GM21447 (cell line): ENCODE results near the gene PTPRN2.

Experiments used
- ATAC-seq: cut with Tn5 transposase; IDR thresholded peaks from one replicate; pipeline ENCODE4 v1.9.1; 2021; ENCODE audit not compliant: unreplicated experiment

Gene PTPRN2

DNA sequence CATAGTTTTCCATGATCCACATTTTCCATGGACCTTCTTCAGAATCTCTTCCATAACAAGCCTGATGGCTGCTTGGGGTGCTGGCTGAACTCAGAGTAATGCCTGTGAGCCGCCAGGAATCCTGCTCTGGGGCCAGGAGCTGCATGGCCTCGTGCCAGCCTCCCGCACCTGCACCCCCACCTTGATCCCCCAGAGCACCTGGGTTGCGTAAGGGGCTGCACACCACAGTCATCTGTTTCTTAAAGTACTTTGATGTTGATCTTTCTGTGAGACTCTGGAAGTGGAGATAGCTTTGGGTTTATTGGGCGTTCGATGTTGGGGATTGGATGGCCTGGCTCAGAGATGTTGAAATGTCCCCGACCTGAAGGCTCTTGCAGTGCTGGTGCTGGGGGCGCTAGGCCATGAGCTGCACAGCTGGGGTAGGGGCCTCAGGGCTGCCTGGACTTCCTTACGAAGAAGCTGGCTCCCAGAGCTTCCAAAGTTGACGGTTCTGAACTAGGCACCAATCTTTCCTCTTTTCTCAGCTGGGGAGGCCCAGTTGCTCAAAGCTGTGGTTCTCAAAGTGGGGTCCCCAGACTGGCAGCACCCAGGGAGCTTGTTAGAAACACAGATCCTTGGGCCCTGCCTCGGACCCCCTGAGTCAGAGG is 716.9 kb downstream of the PTPRN2 start:
- no peak for ATAC-seq

DNA sequence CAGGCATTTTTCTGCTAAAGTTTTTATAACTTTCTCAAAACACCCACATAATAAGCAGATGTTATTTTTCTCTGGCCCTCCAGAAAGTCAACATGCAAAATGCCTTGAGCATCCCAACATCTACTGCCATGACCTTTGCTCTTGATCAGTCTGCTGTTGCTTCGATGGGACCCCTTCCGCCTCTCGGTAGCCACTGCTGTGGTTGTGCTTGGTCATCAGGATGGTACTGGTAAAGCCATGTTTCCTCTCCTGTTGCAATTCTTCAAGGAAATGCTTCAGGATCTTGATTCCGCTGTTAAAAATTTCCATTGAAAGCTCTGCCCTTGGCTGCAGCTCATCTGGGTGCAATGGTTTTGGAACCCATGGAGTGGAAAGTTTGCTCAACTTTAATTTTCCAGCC is 717.8 kb downstream of the PTPRN2 start:
- ATAC-seq: no peak

DNA sequence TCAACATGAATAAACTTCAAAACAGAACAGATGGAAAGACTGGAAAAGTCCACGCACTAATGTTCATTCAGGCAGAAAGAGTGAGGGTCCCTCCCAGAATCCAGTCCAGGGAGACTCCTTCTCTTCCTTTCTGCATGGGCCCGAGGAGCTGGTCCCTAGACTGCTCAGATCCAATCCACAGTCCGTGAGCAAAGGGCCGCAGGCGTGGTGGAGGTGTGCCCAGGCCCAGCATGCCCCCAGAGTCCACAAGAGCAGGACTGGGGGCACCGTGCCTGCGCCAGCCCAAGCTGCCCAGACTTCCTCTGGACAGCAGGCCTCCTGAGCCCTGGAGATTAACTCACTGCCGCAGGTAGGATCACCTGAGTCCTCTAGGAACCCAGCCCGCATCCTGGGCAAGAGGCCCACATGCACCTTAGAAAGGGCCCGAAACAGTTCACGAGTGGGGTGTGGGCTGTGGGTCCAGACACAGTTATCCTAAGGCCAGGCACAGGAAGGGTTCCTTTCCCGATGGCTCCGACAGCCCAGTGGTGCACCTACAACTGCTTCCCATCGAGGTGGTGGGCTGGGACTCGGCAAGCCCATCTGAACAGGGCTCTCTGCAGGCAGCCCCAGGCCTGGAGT is 719.8 kb downstream of the PTPRN2 start:
- ATAC-seq: no peak

DNA sequence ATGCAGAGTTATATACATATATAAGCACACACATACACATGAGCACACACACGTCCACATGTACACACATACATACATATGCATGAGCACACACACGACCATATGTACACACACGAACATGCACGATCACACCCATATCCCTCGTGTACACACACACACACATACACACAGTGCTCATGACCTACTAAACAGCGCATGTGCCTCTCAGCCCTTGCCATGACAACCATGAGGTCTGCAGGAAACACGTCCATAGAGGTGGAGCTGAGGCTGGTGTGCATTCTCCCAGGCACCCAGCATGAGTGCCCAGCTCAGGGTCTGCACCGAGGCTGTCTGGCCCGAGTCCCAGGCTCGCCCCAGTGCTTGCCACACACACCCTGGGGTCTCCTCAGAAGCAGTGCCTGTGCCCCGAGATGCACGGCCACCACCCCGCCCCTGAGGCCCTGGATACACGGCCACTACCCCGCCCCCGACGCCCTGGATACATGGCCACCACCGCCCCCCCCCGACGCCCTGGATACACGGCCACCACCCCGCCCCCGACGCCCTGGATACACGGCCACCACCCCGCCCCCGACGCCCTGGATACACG is 721.2 kb downstream of the PTPRN2 start:
- ATAC-seq: no peak

DNA sequence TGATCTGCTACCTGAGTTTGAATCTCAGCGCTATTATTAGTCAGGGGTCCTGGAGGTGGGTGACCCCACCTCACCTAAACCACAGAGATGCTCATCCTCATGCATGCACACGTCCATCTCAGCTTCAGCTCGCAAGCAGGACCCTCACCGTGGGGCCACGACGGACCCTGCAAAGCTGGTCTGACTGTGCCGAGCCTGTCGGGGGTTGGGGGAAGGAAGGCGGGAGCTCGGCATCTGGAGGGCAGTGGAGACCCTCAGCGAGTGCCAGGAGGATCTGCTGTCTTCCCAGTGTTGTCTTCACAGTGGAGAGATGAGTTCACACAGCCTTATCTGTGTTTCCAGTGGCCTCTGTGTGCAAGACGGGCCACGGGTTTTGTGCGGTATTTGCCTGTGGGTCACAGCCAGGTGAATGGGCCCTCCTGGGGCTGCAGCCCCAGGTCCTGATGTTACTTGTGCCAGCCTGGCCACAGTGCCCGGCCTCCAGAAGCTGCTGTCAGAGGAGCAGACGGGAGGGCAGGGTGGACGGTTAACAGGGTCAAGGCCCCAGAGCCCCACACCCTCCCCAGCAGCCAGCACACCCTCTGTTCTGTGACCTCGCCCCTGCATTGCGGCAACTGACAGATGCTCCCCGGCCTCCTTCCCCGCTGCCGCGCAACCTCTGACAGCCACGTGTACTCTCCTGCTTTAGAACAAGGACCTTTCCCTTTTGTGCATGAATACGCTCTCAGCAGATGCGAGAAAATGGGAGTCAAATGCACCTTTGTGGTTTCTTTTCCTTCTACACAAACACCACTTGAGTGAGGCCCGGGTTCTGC is 722.1 kb downstream of the PTPRN2 start:
- ATAC-seq: no peak

DNA sequence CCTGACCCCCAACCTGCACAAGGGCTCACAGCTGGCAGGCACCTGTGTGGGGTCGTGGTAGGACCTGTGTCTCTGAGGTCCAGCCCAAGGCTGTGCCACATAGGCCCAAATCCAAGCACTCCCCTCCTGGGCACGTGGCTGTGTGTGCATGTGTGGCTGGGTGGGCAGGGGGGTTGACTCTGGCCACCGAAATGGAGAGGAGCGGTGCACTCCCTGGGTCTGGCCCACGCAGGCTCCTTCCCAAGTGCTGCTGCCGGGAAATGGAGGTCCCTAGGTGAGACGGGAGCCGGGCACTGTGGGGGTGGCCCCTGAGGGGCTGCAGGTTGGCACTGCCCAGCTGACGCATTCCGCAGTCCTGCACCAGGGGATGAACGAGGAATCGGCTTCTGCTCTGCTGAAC is 722.7 kb downstream of the PTPRN2 start:
- ATAC-seq: no peak

DNA sequence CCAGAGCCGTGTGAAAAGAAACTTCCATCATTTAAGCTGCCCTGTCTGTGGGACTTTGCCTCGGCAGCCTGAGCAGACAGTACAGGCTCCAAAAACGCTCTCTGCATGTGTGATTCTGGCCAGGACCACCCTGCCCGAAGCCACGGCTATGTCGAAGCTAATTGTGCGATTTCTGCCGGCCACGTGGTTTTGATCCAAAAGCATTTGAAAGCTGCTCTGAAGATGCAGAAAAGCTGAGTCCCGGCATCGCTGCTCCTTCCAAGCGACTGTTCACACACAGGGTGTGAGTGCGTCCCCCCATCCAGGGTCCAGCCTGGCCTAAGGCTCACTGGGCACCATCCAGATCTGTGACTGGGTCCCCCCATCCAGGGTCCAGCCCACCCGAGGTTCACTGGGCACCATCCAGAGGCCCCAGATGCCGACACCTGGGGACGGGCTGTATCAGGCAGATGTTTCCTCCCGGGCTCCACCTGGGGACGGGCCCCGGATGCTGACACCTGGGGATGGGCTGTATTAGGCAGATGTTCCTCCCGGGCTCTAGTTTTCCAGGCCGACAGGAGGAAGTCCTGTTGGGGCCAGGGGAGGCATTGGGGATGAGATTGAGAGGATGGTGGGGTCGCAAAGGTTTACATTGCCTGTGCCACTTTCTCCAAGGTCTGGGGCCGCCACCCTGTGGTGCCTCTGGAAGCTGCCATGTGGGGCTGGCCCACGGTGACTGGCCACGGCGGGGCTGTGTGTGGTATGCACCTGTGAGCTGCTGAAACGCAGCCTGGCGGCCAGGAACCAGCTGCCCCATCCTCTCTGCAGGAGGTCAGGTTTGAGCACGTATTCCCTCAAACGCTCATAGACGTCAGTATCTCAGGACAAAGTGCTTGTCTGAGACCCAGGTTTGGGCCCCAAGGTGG is 723.5 kb downstream of the PTPRN2 start:
- ATAC-seq: no peak

DNA sequence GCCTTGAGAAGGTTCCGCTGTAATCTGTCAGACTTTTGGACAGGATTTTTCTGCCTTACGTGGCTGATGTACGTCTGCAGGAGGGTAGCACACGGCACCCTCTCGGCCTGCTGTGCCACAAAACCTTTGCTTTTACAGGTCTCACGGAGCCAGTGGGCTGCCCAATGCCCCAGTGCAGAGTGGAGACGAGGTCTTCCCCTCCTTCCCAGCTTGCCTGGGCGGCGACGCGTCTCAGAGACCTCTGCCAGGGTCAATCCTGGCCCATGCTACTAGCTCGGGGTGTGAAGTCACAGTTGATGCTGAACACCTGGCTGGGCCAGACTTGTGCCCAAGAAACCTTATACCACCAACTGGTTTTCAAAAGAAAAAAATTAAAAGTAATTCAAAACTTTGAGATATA is 724.4 kb downstream of the PTPRN2 start:
- ATAC-seq: no peak

DNA sequence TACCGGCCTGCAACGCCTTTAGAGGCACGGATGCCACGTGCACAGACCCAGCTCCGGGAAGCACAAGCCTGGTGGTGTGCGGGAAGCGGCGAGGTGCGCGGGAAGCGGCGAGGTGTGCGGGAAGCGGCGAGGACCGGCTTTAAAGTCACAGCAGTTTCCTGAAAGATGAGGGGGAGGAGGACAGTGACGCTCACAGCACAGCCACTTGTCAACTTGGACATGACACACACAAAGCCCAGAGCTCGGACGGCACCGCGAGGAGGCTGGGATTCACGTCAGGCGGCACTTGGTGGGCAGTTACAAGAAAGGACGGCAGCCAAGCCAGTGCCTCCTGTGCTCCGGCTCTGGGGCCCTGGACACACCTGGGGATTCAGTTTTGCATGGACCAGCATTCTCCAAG is 724.9 kb downstream of the PTPRN2 start:
- ATAC-seq: no peak

DNA sequence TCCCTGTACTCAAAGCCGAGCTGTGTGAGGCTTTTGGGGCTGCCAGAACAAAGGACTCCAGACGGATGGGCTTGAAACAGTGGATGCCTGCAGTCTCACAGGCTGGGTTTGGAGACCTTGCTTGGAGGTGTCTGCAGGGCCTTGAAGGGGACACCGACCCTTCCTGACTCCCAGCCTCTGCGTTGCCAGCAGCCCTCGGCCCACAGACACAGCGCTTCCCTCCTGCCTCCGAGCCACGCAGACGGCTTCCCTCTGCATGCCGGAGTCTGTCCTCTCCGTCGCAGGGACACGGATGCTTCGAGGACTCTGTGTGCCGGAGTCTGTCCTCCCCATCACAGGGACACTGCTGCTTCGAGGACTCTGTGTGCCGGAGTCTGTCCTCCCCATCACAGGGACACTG is 726.1 kb downstream of the PTPRN2 start:
- ATAC-seq: no peak

DNA sequence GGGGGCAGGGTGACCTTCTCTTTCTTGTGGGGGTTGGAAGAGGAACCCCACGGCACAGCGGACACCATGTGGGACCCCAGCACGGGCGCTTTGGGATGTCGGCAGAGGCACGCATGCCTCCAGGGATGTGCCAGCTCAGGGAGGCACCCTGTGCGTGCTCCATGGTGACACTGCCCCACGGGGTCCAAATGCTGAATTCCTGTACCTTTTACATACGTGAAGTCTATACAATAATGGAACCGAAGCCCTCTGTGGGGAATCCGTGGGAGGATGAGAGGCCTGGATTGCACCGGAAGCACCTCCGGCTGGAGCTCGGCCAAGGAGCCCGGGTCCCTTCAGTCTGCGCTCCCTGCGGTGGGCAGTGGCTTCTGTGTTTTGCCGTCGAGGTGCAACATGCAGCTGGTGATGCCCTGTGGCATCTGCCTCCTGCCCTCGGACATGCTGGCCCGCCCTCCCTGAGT is 726.6 kb downstream of the PTPRN2 start:
- ATAC-seq: no peak

DNA sequence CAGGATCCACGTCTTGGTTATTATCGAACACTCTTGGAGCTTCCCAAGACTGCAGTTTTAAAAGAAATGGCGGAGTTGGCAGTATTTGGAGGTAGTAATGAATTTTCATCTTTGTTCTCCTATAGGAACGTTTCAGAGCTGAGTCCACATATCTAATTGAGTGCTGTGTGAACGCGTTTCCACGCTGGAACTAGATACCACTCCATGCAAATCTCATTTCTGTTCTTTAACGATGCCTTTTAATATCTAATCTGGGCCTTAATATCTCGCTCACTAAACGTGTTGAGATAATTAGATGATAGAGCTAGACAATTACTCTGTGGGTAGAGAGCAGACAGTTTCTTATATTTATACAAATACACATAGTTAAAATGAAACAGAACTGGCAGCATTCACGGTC is 727.2 kb downstream of the PTPRN2 start:
- no peak for ATAC-seq

DNA sequence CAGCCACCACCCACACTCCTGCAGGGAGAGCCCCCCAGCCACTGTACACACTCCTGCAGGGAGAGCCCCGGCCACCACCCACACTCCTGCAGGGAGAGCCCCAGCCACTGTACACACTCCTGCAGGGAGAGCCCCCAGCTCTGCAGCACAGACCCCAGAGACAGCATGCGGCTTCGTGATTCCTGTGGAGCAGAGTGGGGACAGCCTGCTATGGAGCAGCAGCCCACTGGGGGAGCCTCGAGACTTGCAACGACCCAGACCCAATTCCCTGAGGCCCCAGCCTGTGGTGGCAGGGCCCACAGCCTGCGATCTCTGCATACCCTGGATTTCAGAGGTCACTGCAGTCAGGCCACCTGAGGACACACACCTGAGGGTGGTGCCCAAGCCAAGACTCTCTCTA is 727.7 kb downstream of the PTPRN2 start:
- no peak for ATAC-seq

DNA sequence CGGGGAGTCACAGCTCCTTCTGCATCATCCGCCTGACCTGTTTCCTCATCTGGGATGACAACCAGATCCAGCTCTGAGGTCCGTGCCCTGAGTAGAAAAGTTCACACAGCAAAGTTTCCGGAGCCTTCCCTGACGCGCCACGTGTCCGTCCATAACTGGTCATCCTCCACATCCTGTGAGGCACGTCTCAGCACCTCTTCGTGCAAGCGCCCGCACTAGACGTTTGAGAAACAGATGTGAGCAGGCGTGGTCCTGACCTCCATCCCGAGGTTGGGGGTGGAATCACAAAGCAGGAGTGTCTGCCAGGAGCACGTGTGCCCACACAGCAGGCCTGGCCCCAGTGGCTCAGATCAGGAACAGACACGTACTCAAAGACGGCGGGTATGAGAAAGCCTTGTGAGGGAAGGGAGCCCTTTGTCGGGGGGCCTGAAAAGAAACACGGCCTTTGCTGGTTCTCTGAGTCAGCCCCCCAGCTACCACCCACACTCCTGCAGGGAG is 730.0 kb downstream of the PTPRN2 start:
- ATAC-seq: no peak

DNA sequence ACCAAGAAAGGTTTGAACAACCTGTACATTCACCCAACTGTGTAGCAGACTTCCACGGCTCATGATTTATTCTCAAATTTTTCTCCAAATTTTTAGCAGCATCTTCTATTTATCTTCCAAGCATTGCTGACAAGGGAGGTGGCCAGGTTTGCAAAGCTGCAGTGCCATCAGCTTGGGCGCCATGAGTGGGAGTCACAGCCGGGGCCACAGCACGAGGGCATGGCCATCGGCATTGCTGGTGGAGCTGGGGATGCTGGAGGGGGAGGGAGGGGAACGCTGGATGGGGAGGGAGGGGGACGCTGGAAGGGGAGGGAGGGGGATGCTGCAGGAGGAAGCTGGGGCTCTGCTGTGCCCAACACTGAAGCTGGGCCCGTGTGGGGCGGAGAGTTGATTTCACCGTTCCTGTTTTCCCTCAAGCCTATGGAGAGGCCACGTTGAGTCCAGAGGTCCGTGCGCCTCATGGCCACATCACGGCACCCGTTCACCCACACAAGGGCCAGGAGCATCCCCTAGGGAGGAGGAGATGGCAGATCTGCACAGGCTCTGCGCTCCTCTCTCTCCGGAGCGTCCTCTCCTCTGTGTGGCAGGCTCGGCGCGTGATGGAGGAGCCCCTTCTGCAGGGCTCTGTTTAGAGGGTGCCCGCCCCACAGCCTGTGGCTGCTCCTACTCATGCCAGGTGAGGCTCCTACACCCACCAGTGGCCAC is 730.6 kb downstream of the PTPRN2 start:
- no peak for ATAC-seq

DNA sequence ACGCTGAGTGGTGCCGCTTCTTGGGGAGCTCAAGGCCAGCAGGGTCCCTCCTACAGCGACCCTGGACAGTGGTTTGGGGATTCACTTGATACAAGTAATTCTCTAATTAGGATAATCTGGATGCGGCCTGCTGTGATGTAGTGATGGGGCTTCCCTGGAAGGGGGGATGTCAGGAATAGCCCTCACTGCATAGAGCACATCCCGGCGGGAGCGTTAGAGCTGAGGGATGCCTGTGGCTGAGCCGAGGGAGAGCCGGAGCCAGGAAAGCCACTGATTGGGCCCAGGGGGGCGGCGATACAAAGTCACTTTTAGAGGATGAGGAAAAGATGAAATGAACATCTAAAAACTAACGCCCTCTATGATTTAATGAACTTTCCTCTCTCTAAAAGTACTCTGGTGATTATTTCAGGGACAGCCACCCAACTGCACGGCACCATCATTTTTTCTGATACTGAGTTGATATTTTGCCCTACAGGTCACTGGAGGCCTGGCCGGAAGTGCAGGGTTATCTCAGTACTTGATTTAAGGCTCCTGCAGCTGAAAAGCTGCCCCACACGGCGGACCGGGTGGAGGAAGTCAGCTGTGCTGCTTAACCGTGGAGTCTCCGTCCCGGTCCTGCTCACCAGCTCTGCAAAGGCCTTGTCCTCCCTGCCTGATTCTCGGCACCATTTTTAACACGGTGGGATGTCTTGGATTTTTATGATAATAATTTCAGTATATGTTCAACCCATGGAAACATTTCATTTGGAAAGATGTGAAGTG is 732.0 kb downstream of the PTPRN2 start:
- ATAC-seq: no peak

DNA sequence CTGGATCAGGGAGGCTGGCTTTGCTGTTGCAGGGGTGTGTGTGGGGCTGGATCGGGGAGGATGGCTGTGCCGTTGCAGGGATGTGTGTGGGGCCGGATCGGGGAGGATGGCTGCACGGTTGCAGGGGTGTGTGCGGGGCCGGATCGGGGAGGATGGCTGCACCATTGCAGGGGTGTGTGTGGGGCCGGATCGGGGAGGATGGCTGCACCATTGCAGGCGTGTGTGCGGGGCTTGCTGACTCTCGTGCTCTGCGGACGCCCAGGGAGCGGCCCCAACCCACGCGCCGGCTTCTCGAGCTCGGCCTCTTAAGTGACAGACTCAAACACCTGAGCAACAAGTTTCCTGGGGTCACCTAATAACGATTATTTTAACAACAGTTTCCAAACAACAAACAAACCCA is 732.6 kb downstream of the PTPRN2 start:
- no peak for ATAC-seq

DNA sequence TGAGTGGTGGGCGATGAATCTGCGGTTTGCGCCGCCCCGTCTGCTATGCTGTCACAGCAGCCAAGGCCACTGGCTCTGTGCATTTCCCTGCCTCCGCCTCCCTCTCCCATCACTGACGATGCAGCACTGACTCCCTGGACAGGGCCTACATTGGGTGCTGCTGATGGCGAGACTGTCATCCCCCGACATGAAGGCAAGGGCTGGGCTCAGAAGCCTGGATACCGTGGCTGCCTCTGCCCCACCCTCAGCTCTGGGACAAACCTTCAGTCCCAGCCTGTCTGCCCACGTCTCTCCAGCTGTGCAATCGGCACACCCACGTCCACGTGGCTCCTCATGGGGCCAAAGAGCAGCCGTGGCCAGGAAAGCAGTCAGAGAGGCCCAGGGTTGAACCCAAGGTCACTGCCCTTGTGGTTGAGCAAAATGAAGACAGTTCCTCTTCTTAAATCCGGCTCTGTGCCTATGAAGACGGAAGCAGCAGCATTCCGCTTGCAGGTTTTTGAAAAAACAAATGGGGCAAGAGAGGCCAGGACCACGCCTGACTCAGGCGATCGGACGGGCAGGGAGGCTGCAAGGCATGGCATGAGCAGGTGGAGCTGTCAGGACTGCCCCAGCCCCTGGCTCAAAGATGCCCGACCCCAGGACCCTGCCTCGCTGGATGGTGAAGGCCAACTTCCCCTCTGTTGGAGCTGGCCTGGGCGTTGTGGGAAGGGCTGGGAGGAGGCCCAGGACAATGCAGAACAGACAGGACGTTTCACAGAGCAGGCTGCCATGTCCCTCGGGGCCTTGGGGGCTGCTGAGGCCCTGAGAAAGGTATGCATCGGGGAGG is 733.3 kb downstream of the PTPRN2 start:
- ATAC-seq: no peak

DNA sequence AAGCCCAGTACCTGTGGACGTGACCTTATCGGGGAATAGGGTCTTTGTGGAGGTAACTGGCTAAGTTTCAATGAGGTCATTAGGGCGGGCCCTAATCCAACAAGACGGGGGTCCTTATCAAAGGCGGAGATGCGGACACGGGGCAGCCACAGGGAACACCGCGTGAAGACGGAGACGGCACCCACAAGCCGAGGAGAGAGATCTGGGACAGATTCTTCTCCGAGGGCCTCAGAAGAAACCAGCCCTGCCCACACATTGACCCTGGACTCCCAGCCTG is 733.9 kb downstream of the PTPRN2 start:
- ATAC-seq: no peak
